GM10266 (cell line): ENCODE data around the gene RAD51B.

Experiments used
- DNase-seq: peaks from one replicate; pipeline ENCODE4 v3.0.0; 2012; ENCODE audit errors: extremely low spot score
- TF ChIP-seq, protein P1 (sequence below): IDR thresholded peaks from 2 replicates; pipeline ENCODE4 v1.5.1; 2012; ENCODE audit warnings: mild to moderate bottlenecking, low read depth; ENCODE audit not compliant: control insufficient read depth, insufficient read depth; ENCODE audit errors: missing control alignments

RAD51B gene

DNA sequence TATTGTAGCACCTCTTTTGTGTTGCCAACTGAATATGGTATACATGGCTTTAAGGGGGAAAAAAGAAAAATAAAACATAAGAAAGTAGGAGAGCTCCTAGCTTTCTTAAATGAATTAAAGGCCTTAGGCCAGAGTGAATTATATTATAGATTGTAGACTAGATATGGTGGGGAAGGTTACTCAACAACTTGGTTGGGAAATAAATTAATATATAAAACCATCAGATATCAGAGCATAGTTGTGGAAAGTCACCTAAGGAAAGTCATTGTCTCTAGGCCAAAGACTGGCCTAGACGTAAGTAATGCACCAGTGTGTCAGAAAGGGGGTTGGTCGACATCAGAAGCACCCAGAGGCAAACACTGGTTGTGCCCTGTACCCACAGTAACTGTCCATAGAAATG is 391.8 kb downstream of the RAD51B start:
- no peak for DNase-seq
- TF ChIP-seq, protein P1, sequence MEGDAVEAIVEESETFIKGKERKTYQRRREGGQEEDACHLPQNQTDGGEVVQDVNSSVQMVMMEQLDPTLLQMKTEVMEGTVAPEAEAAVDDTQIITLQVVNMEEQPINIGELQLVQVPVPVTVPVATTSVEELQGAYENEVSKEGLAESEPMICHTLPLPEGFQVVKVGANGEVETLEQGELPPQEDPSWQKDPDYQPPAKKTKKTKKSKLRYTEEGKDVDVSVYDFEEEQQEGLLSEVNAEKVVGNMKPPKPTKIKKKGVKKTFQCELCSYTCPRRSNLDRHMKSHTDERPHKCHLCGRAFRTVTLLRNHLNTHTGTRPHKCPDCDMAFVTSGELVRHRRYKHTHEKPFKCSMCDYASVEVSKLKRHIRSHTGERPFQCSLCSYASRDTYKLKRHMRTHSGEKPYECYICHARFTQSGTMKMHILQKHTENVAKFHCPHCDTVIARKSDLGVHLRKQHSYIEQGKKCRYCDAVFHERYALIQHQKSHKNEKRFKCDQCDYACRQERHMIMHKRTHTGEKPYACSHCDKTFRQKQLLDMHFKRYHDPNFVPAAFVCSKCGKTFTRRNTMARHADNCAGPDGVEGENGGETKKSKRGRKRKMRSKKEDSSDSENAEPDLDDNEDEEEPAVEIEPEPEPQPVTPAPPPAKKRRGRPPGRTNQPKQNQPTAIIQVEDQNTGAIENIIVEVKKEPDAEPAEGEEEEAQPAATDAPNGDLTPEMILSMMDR, result no peak

DNA sequence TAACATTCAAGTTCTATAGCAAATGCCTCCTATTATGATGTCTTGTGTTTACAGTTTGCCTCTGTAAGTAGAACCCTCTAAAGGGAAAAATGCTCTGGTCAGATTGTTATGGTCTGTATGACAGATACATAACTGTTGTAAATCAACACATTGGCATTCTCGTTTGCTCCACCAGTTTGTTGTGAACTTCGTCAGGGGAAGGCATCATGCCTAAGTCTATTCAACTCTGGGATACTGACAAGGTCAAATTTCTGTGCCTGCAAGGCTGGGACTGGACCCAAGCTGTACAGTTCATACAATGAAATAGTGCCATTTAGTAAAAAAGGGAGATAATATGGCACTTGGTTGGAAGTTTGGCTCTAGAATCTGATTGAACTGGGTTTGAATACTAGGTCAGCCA is 392.3 kb downstream of the RAD51B start:
- DNase-seq, result no peak
- TF ChIP-seq, protein P1, result no peak

DNA sequence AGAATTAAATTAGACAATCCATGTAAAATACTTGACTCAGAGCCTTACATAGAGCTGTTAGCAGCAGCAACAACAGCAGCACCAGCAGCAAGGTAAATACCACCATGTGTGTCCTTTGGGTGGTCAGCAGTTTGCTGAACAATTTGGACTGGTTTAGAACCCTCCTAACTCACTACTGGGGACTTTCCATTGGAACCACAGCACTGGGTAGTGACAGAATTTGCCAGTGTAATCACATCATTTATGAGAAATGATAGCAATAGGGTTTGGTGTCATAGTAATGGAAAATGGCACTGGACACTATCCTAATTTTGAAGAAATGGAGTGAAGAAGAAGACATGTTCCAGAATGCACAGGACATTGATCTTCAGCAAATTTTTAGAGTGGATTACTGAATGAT is 392.8 kb downstream of the RAD51B start:
- TF ChIP-seq, protein P1, result no peak
- no peak for DNase-seq

DNA sequence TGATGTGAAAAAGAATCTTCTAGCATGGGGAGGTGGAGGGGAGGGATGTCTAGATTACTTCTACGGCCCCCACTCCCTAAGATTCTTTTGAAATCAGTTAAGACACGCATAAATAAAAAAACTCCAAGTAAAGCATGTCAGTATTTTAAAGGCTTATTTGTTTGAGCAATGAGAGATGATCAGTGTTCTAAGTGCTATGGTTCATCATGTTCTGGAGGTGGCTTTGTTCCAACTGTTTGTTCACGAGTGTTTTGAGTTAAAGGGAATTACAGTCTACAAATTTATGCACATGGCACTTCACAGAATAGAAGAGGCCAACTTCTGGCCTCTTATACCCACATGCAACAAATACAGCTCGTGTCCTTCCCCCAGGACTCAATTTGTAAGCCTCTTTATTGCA is 394.9 kb downstream of the RAD51B start:
- TF ChIP-seq, protein P1, result no peak
- no peak for DNase-seq

DNA sequence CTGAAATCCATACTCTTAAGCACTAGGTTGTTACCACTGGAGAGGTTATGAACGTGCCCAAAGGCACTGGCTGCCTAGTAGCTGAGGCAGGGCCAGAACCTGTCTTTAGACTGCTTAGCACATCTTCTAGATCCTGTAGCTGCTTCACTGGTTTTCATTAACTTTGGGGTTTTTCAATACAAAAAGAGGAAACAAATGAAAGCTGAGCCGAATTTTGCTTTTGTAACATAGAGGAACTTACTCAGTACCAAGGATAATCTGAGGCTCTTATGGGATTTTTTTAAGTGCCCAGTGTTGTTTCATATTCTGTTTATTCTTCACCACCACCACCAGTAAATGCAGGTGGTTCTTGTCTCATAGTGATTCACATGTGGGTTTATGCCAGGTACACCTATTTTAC is 396.1 kb downstream of the RAD51B start:
- no peak for DNase-seq
- TF ChIP-seq, protein P1, result no peak

DNA sequence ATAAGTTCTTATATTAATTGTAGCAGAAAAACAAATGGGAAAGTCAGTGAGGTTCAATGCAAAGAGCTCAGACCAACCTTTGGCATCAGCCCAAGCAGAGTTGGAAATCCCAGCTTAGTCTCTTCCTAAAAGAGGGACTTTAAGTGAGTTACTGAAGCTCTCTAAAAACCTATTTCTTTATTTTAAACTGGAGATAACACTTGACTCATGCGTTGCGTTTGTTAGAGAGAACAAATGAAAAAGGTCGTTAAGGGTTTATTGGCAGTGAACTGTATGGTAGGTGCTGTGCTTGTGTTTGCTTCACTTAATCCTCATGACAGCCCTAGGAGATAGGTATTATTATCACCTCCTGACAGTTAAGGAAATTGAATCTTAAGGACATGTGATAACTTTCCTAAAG is 396.5 kb downstream of the RAD51B start:
- DNase-seq, result no peak
- TF ChIP-seq, protein P1, result no peak

DNA sequence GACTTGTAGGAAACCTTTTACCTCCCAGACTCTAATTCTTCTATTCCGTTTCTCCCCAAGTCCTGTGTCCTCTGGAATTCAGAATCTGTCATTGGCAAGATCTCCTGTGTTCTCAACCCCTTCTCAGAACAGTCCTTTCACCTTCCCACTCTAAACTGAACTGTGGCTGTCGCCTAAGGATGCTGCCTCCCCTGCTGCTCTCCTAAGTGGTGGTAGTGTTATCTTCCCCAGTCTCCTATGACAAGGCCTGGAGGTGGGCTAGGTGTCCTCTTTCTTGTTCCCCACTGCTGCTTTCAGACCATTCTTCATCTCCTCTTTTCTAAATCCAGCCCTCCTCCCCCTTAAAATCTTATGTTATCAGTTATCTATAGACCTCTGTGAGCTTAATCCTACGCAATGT is 397.4 kb downstream of the RAD51B start:
- TF ChIP-seq, protein P1, result no peak
- DNase-seq, result no peak
